Skeletal muscle tissue (tissue), 4 donors: ENCODE measurements around the gene B3GNT4. TPM values are rescaled to one million over a fixed set of nuclear protein-coding genes. Genes with fewer than 3 reads are reported as not detected.

ENCODE experiments used
- H3K27ac ChIP-seq: one replicate; pipeline ENCODE4 v1.7.0; 2013; ENCODE audit warnings: mild to moderate bottlenecking, low read depth, low read length, inconsistent platforms
- H3K27me3 ChIP-seq, 3 donors: one replicate each; pipeline ENCODE4 v1.7.0; 2013; ENCODE audit warnings: low read length in 3 of 3; ENCODE audit not compliant: control insufficient read depth in 3 of 3, insufficient read depth in 3 of 3
- H3K36me3 ChIP-seq, 3 donors: one replicate each; pipeline ENCODE4 v1.7.0; 2013; ENCODE audit warnings: low read length in 3 of 3; ENCODE audit not compliant: control insufficient read depth in 3 of 3, insufficient read depth in 3 of 3
- H3K4me1 ChIP-seq, 3 donors: one replicate each; pipeline ENCODE4 v1.7.0; 2013; ENCODE audit warnings: low read length in 3 of 3, mild to moderate bottlenecking in 3 of 3; ENCODE audit not compliant: control insufficient read depth in 3 of 3, insufficient read depth in 3 of 3
- H3K4me3 ChIP-seq, 3 donors: one replicate each; pipeline ENCODE4 v1.7.0; 2013; ENCODE audit warnings: low read length in 3 of 3
- H3K9ac ChIP-seq, 3 donors: one replicate each; pipeline ENCODE4 v1.7.0; 2013; ENCODE audit warnings: low read length in 3 of 3, mild to moderate bottlenecking in 3 of 3, moderate library complexity in 2 of 3, low read depth in 1 of 3
- H3K9me3 ChIP-seq, 3 donors: one replicate each; pipeline ENCODE4 v1.7.0; 2013; ENCODE audit warnings: low read length in 3 of 3; ENCODE audit not compliant: control insufficient read depth in 3 of 3
- total RNA-seq: library from RNA; depleted of rRNA; stranded (reverse); fragments of >200 nt; gene quantifications from one replicate; pipeline ENCODE4 v1.2.3, GENCODE V29; 2014
- donor health status: Osteomylitis.

Gene B3GNT4
- total RNA-seq, result not detected

DNA sequence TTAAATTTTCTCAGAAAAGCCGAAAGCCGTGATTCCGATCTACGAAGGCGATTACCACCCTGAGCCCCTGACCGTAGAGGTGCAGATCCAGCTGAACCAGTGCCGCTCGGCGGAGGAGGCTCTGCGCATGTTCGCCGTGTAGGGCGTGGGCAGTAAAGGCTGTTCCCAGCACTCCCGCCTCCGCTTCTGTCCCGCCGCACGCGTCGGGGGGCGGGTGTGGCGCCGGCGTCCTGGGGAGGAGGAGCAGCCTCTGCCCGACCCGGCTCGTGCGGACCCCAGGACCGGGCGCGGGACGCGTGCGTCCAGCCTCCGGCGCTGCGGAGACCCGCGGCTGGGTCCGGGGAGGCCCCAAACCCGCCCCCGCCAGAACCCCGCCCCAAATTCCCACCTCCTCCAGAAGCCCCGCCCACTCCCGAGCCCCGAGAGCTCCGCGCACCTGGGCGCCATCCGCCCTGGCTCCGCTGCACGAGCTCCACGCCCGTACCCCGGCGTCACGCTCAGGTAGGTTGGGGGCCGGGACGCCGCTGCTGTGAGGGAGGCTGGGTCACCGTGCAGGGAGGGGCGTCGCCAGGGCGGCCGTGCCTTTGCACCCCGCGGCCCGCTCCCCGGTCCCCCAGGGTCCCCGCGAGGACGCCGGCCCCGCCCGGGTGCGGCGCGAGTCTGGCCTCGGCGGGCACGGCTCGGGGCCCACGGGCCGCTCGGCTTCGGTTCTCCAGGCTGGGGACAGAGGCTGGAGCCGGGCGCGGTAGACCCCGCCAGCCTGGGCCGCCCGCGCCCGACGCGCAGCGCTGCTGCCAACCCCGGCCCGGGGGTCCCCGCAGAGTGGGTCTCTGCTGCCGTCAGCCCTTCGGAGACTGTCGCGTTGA, at the start of gene B3GNT4:
Gene B3GNT4 (plus strand): TSS at position 409 of the 866 bp plus-strand sequence. CDS start 910 bp downstream, outside the sequence.
- Histone ChIP-seq H3K9ac (peak within 1 kb of the TSS in 1 of 3 donors; percentile 54), H3K4me1 (peaks cover 8 to 18% (median 9%) of the 10 kb centered on the region in 3 donors), H3K27me3 (peaks cover 47 to 70% (median 56%) of the 10 kb centered on the region in 3 donors), H3K4me3 (peak within 1 kb of the TSS; percentile 54 to 61 (median 54)), H3K9me3 (no peaks in the 10 kb centered on the region), H3K27ac (no peak within 1 kb of the TSS), H3K36me3 (peaks cover 15 to 19% (median 18%) of the 10 kb centered on the region in 3 donors)

DNA sequence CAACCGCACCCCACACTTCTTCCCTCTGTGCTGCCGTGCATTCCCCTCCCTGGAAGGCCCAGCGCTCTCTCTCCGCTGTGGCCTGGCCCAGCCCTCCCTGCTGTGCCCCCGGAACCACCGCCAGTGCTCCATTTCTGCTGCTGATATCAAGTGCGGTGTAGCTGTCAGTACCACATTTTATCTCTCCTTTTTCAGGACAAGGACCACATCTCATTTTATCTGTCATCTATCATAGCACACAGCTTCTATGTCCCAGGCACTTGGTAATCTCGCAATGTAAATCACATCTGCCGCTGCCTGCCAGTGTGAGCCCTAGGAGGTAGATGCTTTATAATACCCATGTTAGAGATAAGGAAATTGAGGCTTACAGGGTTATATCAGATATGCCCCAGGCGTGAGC, 47.8 kb upstream of the B3GNT4 start:
- no peaks in the 10 kb centered on the region for H3K27me3 ChIP-seq
- no peaks in the 10 kb centered on the region for H3K9me3 ChIP-seq
- no peak overlapping the region for H3K9ac ChIP-seq
- peaks cover 0 to 7% (median 0%) of the 10 kb centered on the region in 3 donors for H3K36me3 ChIP-seq
- H3K27ac ChIP-seq, result no peak overlapping the region
- peaks cover 0 to 6% (median 5%) of the 10 kb centered on the region in 3 donors for H3K4me1 ChIP-seq
- H3K4me3 ChIP-seq, result no peak overlapping the region

DNA sequence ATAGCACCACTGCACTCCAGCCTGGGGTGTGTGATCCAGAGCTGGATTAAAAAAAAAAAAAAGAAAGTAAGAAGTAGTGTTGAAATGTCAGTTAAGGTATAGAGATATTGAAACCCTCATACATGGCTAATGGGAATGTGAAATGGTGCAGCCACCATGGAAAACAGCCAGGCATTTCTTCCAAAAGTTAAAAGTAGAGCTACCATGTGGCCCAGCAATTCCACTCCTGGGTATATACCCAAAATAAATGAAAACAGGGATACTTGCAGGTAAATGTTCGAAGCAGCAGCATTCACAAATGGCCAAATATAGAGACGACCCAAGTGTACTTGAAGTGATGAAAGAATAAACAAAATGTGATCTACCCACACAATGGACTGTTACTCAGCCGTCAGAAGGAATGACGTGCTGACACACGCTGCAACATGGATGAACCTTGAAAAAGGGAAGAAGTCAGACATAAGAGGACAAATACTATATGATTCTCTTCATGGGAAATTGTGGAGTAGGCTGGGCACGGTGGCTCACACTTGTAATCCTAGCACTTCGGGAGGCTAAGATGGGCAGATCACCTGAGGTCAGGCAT, 44.7 kb upstream of the B3GNT4 start:
- Histone ChIP-seq H3K27ac (no peak overlapping the region), H3K4me3 (no peak overlapping the region), H3K36me3 (peaks cover 0 to 7% (median 0%) of the 10 kb centered on the region in 3 donors), H3K4me1 (no peaks in the 10 kb centered on the region), H3K27me3 (peaks cover 0 to 2% (median 2%) of the 10 kb centered on the region in 3 donors), H3K9me3 (no peaks in the 10 kb centered on the region), H3K9ac (no peak overlapping the region)

DNA sequence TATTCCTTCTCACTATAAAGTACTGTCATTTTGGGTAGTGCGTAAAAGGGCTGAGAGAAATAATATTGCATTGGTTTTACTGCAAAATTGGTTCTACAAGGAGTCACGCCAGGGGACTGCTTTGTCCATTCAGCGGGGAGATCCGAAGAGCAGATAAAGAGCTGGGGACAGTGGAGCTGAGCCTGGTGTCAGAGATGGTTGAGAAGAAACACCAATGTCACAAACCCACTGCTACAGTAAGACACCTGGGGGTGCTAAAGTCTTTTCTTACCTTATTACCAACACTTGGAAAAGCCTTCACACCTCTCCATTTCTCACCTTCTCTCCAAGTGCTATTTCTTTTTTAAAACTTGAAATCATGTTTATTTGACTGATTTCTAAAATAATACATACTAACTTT, 43.6 kb upstream of the B3GNT4 start:
- Histone ChIP-seq H3K27ac (no peak overlapping the region), H3K4me1 (no peaks in the 10 kb centered on the region), H3K9me3 (no peaks in the 10 kb centered on the region), H3K36me3 (peaks cover 0 to 7% (median 0%) of the 10 kb centered on the region in 3 donors), H3K27me3 (peaks cover 0 to 2% (median 2%) of the 10 kb centered on the region in 3 donors), H3K9ac (no peak overlapping the region), H3K4me3 (no peak overlapping the region)

DNA sequence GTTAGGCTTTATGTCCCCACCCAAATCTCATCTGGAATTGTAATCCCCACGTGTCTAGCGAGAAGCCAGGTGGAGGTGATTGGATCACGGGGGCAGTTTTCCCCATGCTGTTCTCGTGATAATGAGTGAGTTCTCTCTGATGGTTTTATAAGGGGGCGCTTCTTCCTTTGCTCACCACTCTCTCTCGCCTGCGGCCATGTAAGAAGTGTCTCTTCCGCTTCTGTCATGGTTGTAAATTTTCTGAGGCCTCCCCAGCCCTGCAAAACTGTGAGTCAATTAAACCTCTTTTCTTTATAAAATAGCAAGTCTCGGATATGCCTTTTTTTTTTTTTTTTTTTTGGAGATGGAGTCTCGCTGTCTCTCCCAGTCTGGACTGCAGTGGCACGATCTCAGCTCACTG, 42.7 kb upstream of the B3GNT4 start:
- no peaks in the 10 kb centered on the region for H3K4me1 ChIP-seq
- H3K27ac ChIP-seq, result no peak overlapping the region

DNA sequence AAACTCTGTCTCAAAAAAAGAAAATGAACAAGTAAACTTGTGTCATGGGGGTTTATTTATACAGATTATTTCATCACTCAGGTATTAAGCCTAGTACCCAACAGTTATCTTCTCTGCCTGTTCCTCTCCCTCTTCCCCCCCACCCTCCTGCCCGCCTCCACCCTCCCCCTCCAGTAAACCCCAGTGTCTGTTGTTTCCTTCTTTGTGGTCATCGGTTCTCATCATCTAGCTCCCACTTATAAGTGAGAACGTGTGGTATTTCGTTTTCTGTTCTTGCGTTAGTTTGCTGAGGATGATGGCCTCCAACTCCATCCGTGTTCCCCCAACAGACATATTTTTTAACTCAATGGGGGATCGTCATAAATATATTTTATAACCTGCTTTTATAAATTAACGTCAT, 41.8 kb upstream of the B3GNT4 start:
- Histone ChIP-seq H3K27ac (no peak overlapping the region), H3K9me3 (no peaks in the 10 kb centered on the region), H3K4me3 (no peak overlapping the region), H3K9ac (no peak overlapping the region), H3K36me3 (peaks cover 0 to 3% (median 0%) of the 10 kb centered on the region in 3 donors), H3K4me1 (no peaks in the 10 kb centered on the region), H3K27me3 (peaks cover 0 to 2% (median 2%) of the 10 kb centered on the region in 3 donors)

More for the DNA sequence above, 42.7 kb upstream of the B3GNT4 start:
- Histone ChIP-seq H3K4me3 (no peak overlapping the region), H3K9me3 (no peaks in the 10 kb centered on the region), H3K27me3 (peaks cover 0 to 2% (median 2%) of the 10 kb centered on the region in 3 donors), H3K9ac (no peak overlapping the region), H3K36me3 (peaks cover 0 to 3% (median 0%) of the 10 kb centered on the region in 3 donors)

DNA sequence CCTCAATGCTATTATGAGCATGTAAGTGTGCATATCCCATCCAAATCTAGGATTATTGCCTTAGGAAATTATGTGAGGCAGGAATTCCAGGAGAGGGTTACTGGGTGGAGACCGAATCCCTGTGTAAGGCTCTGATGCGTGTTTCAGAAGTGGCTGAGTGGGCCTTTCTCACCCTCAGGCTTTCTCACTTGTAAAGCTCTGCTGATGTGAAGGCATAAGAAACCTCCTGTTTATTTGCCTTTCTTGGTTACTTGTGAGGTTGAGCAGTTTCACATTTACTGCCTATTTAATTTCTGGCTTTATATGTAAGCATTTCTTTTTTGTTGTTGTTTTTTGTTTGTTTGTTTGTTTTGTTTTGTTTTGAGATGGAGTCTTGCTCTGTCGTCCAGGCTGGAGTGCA, 40.5 kb upstream of the B3GNT4 start:
- H3K9ac ChIP-seq, result no peak overlapping the region
- no peaks in the 10 kb centered on the region for H3K9me3 ChIP-seq
- H3K27me3 ChIP-seq, result peaks cover 0 to 2% (median 2%) of the 10 kb centered on the region in 3 donors
- no peak overlapping the region for H3K27ac ChIP-seq
- no peaks in the 10 kb centered on the region for H3K36me3 ChIP-seq
- no peaks in the 10 kb centered on the region for H3K4me1 ChIP-seq
- H3K4me3 ChIP-seq, result no peak overlapping the region

DNA sequence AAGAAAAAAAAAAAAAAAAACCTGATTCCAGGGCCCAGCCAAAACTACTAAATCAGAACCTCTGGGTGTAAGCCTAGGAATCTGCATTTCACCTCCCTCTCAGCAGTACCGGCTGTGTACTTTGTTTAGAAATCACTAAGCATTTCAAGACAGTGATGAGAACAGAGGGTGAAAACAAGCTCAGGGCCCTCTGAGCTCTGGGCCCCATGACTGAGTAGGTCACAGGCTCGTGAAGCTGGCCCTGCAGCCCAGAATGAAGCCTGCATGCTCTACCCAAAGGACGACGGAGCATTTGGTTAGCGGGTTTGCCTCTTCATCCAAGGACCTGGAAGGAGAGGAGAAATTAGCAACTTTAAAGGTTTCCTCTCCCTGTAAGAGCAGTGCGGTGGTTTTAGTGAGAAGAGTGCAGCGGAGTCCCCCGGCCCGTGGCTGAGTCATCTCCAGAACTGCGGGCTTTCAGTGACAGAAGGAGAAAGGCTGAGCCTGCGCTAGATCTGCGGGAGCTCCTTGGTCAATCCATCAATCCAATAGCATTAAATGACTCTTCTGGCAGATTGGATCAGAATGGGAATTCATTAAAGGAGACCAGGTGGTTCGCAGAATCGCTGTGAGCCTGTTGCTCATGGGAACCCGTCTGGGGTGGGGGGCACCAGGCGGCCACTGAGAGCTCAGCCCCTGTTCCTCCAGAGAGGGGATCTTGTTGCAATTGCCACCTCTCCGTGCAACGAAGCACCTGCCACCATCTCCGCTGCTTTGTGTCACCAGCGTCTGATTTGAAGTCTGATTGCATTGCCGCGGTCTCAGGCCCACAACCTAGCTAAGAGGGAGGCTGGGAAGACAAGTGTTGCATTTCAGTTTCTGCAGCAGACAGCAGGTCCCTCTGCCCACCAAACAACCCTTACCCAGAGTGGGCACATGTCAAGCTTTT, 36.8 kb upstream of the B3GNT4 start:
- Histone ChIP-seq H3K27ac (no peak overlapping the region), H3K36me3 (no peaks in the 10 kb centered on the region), H3K4me3 (no peak overlapping the region), H3K9ac (no peak overlapping the region), H3K4me1 (no peaks in the 10 kb centered on the region), H3K27me3 (peaks cover 0 to 7% (median 5%) of the 10 kb centered on the region in 3 donors), H3K9me3 (no peaks in the 10 kb centered on the region)

DNA sequence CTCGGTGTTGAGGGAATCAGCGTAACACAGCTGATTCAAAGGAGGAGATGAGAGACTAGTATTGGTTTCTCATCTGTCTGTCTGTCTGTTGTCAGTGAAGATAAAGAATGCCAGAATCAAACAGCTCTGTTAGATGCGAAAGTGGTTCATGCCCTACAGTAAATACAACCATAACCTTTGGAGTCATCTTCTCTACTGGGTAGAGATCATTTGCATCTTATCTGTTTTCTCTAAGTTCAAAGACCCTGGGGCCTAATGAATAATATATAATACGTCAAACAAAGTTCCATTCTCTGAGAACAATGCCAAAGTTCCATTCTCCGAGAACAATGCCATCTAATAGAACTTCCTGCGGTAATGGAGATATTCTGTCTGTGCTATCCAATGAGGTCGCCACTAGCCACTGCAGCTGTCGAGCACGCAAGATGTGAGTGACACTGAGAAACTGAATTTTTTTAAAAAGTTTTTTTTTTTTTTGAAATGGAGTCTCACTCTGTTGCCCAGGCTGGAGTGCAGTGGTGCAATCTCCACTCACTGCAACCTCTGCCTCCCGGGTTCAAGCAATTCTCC, 36.1 kb upstream of the B3GNT4 start:
- H3K4me1 ChIP-seq, result no peaks in the 10 kb centered on the region
- no peak overlapping the region for H3K27ac ChIP-seq
- no peaks in the 10 kb centered on the region for H3K36me3 ChIP-seq
- H3K27me3 ChIP-seq, result peaks cover 0 to 8% (median 5%) of the 10 kb centered on the region in 3 donors
- no peak overlapping the region for H3K9ac ChIP-seq
- no peaks in the 10 kb centered on the region for H3K9me3 ChIP-seq
- no peak overlapping the region for H3K4me3 ChIP-seq
